GM13976 (cell line): ENCODE measurements around the gene GLI1.
"Not testable (repeated sequence)": the region's sequence is repeated elsewhere in the genome, so short reads cannot be mapped to it uniquely, and the experiment has no call there.

ENCODE experiments used
- DNase-seq: peaks from one replicate; pipeline ENCODE4 v3.0.0; 2012; ENCODE audit warnings: low spot score
- CTCF ChIP-seq: IDR thresholded peaks from 2 replicates; pipeline ENCODE4 v1.5.1; 2012; ENCODE audit warnings: borderline replicate concordance, mild to moderate bottlenecking; ENCODE audit not compliant: insufficient read depth; ENCODE audit errors: extremely low read depth, missing control alignments, control extremely low read depth
- in situ Hi-C: fragments of 300-500 bp; cut with MboI; formaldehyde crosslinking; loops from one replicate; pipeline ENCODE4 v1.12.0; 2022; ENCODE audit warnings: low sequenced_read_pairs, mixed read lengths, inconsistent platforms; ENCODE audit not compliant: unreplicated experiment

The GLI1 gene

GRCh38 chr12:57511161-57511560, 51.6 kb downstream of the GLI1 start:
- TF ChIP-seq CTCF, result no peak
- no peak for DNase-seq
- in situ Hi-C loops, result no loop called here

- DNase-seq, result no peak
- in situ Hi-C loops, result no loop called here
- TF ChIP-seq CTCF, result no peak
Measured at GRCh38 chr12:57511588-57512325, 52.2 kb downstream of the GLI1 start.

GRCh38 chr12:57512665-57513064, 53.1 kb downstream of the GLI1 start:
- in situ Hi-C loops, result no loop called here
- DNase-seq, result no peak
- TF ChIP-seq CTCF, result no peak

GRCh38 chr12:57513266-57513665, 53.7 kb downstream of the GLI1 start:
- TF ChIP-seq CTCF, result no peak
- in situ Hi-C loops, result no loop called here

GRCh38 chr12:57513677-57514076, 54.1 kb downstream of the GLI1 start:
- in situ Hi-C loops, DNase-seq: not testable (repeated sequence)

More at GRCh38 chr12:57513266-57513665, 53.7 kb downstream of the GLI1 start:
- no peak for DNase-seq

- not testable (repeated sequence) for DNase-seq
Measured at GRCh38 chr12:57514246-57514645, 54.7 kb downstream of the GLI1 start.

GRCh38 chr12:57514720-57515407, 55.3 kb downstream of the GLI1 start:
- DNase-seq, result no peak
- in situ Hi-C loops, result no loop called here
- TF ChIP-seq CTCF, result no peak

More at GRCh38 chr12:57514246-57514645, 54.7 kb downstream of the GLI1 start:
- in situ Hi-C loops, result not testable (repeated sequence)
